OCI-LY7 (cell line): ENCODE measurements around the gene HDAC4.

Experiments used
- EZH2phosphoT487 ChIP-seq: fragments of 200-600 bp; sonication (generic); IDR thresholded peaks from 2 replicates; pipeline ENCODE4 v1.6.1; 2018; ENCODE audit warnings: low read depth, borderline replicate concordance, mild to moderate bottlenecking, mixed run types, antibody characterized with exemption, low read length, moderate library complexity, mixed read lengths
- TF ChIP-seq, protein P1 (sequence below): fragments of 200-600 bp; sonication (generic); conservative IDR thresholded peaks from 2 replicates; pipeline ENCODE4 v1.5.1; 2014; ENCODE audit warnings: mild to moderate bottlenecking, antibody characterized with exemption, low read length, moderate library complexity, mixed read lengths

DNA sequence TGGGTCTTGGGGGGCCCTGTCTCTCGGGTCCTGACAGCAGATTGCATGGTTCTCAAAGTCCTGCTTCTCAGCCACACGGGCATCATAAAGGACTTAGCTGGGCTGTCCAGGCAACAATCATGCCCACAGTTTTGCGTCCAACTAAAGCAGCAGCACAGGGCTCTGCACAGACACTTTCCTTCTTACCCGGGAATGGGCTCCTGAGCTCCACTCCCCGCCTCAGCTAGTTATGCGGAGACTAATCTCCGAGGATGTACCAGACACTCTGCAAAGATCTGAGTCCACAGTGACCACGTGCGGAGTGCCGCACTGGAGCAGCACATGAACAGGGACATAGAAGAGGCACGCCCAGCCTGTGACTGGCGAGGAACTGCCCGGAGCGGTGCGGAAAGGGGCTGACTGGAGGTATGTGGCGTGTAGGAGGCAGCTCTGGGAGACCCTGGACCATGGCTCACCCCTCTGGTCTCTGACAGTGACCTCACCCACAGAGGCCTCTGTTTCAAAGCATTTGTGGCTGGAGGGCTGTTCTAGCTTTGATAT, 270.0 kb downstream of the HDAC4 start:
- TF ChIP-seq, protein P1, sequence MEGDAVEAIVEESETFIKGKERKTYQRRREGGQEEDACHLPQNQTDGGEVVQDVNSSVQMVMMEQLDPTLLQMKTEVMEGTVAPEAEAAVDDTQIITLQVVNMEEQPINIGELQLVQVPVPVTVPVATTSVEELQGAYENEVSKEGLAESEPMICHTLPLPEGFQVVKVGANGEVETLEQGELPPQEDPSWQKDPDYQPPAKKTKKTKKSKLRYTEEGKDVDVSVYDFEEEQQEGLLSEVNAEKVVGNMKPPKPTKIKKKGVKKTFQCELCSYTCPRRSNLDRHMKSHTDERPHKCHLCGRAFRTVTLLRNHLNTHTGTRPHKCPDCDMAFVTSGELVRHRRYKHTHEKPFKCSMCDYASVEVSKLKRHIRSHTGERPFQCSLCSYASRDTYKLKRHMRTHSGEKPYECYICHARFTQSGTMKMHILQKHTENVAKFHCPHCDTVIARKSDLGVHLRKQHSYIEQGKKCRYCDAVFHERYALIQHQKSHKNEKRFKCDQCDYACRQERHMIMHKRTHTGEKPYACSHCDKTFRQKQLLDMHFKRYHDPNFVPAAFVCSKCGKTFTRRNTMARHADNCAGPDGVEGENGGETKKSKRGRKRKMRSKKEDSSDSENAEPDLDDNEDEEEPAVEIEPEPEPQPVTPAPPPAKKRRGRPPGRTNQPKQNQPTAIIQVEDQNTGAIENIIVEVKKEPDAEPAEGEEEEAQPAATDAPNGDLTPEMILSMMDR: no peak
- no peak for TF ChIP-seq EZH2phosphoT487
